GM18511 (cell line): Measurements from ENCODE around the gene CDH1.
A peak's percentile ranks its signal among the peaks of the same experiment; 100 is the strongest.

ENCODE experiments used
- ATAC-seq: cut with Tn5 transposase; IDR thresholded peaks from one replicate; pipeline ENCODE4 v1.9.1; 2021; ENCODE audit warnings: mild to moderate bottlenecking, moderate library complexity; ENCODE audit not compliant: unreplicated experiment

Gene CDH1

GRCh38 chr16:68731637-68732036 is 5.5 kb upstream of the CDH1 start:
- ATAC-seq, result no peak

DNA sequence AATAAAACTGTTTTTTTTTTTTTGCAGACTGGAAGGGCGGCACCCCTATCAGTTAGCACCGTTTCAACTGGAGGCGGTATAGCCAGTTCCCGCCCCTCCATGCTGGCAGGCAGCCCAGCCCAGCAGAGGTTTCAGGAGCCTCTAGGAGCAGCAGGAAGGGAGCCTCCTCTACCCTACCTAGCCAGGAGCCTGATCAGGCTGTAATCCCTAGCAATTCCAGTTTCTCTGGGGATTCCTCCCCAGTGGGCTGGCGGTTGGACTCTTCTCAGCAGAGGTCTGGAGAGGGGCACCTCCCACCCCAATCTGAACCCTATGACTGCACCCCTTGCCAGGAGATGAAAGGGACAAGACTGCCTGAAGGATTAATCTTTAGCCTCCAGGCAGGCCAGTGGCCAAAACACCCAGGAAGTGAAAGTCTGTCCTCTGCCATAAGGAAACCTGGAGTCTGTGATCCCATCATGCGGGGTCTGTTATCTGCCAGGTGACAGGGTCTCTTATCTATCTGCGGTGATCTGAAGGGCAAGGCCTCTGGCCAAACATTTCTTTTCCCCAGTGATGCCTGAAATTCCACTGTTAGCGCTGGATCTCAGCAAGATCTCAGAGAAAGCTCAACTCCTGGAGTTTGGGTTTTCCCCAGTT is 4.9 kb upstream of the CDH1 start:
- no peak for ATAC-seq

DNA sequence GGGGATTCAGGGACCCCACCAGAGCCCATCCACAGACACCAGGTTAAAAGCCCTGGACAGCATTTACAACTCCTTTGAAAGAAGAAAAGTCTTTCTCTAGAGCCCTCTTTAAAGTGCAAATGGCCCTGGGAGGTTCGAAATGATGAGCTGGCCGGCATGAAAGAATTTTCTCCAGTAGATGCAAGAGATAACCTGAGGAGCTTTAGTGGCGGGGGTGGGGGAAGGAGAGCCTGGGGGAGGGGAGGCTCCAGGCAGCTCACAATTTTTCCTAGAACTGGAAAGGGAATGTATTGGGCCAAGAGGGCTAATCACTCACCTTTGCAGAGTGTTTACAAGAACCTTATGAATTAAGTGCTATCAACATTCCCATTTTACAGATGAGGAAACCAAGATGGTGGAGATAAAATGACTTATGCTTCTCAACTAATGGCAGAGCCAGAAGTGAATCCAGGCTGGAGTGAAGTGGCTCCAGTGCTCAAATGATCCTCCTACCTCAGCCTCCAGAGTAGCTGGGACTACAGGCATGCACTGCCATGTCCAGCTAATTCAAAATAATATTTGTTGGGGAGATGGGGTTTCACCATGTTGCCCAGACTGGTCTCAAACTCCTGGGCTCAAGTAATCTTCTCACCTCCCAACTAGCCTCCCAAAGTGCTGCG is 4.2 kb upstream of the CDH1 start:
- no peak for ATAC-seq

DNA sequence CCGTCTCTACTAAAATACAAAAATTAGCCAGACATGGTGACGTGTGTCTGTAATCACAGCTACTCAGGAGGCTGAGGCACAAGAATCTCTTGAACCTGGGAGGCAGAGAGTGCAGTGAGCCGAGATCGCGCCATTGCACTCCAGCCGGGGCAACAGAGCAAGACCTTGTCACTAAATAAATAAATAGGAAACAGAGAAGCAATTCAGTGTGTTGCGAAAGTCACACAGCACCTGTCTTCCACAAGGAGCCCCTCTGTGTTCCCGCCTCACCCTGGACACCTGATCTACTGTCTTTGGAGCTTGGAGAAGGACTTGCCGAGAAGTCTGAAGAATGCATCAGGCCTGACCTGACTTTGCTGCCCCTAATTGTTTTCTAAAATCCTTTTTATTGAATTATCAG is 3.5 kb upstream of the CDH1 start:
- no peak for ATAC-seq

DNA sequence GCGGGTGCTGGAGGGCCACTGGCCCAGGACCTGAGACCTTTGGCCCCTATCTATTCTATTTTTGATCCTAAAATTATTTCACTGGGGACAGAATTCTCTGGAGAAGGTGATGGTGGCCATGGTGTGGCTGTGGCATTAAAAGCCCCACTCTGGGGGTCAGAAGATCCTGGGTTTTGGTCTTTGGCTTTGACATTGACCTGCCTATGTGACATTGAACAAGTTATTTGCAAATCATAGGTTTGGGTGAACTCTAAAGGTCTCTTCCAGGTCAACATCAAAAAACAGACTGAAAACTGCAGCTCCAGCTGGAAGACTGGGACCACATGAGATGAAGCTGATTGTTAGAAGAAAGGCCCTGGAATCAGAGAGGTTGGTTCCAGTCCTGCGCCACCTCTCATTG is 2.3 kb upstream of the CDH1 start:
- ATAC-seq, result no peak

DNA sequence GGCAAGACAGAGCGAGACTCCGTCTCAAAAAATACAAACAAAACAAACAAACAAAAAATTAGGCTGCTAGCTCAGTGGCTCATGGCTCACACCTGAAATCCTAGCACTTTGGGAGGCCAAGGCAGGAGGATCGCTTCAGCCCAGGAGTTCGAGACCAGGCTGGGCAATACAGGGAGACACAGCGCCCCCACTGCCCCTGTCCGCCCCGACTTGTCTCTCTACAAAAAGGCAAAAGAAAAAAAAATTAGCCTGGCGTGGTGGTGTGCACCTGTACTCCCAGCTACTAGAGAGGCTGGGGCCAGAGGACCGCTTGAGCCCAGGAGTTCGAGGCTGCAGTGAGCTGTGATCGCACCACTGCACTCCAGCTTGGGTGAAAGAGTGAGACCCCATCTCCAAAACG is 531 bp upstream of the CDH1 start:
- ATAC-seq, result no peak

- ATAC-seq, result no peak
Observed at GRCh38 chr16:68737730-68738629, 888 bp downstream of the CDH1 start.

DNA sequence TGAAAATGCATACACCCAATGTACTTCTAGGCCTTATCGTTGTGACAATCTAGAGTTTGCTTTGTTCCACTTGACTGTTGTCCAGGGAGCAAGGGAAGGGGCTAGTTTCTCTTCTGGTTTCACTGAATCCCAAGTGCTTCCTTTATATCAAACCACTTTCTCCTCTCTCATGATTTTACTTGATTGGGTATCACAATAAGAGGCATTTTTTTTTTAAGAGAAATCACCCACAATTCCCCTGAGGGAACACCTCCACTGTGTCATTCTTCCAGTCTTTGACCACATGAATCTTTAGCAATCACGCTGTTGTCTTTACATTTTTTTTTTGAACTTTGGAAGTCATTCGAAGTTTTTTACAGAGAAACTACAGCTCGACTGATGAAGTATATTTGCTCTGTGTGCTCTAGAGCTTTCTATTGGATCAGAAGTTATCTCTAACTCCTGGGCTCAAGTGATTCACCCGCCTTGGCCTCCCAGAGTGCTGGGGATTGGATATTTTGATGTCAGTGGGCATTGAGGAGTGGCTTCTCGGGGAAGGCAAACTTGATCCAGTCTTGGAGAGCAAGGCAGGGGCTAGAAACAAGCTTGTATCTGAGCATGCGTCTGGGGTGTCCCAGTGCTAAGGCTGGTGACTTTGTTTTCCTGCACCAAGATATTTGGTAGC is 3.0 kb downstream of the CDH1 start:
- no peak for ATAC-seq

DNA sequence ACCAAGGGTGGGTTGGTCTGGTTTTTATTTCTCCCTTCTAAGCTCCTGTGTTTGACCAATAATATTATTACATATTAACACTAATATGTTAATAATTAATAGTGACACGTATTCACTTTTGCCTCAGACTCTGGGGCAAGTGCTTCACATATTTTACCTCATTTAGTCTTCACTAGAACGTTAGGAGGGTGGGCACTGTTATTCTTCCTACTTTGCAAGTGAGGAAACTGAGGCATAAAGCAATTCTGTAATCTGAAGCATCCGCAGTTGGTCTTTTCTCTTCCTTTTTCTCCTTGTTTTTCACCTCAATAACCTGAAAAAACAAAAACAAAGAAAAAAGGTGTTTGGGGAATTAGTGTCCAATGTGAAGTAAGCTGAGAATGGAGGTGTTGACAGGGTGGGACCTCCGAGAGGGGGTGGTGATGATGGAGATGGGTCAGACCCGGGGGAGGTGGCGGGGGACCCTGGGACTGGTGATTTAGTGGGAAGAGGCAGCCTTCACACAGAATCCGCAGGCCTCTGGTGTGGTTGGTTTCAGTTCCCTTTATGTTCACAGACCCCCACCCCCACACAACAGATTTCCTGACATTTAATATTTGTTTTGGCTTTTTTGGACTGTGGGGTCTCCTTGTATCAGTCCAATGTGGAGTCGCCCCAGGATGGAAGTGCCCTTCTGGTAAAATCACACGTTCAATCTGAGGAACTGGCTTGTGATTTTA is 3.7 kb downstream of the CDH1 start:
- no peak for ATAC-seq

DNA sequence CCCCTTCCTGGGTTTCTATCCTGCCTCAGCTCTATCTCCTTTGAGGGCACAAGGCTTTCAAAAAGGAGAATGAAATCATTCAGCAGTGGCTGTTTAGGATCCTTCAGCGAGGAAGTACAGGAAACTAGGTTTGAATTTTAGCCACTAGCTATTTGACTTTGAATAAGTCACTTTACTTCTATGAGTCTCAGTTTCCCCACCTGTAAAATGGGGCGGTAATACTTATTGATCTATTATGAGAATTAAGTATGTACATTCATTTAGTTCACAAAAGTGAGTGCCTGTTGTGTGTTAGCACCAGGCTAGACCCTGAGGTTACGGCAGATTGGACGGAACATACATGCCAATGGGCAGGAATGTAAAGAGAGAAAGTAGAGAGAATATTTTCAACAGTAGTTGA is 6.6 kb downstream of the CDH1 start:
- ATAC-seq, result no peak

DNA sequence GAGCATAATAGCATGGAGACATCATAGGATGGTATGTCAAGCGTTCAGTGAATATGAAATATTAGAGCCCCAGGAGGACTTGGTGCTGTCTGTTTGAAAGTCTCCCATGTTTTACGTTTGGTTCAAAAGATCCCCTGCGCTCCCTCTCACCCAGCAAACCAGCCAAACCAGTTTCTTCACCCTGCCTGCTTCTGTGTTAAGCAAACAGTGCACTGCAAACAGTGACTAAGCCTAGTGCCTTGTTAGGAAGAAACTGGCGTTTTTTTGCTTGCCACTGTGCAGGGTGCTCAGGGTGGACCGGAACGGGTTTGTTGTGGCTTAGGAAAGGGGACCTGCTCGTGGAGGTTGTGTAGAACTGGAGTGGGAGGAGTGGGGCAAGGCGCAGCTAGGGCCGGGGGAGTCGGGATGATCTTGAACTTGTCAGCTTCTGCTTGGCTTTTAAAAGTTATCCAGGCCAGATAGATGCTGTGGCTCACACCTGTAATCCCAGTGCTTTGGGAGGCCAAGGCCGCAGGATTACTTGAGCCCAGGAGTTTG is 7.7 kb downstream of the CDH1 start:
- no peak for ATAC-seq

DNA sequence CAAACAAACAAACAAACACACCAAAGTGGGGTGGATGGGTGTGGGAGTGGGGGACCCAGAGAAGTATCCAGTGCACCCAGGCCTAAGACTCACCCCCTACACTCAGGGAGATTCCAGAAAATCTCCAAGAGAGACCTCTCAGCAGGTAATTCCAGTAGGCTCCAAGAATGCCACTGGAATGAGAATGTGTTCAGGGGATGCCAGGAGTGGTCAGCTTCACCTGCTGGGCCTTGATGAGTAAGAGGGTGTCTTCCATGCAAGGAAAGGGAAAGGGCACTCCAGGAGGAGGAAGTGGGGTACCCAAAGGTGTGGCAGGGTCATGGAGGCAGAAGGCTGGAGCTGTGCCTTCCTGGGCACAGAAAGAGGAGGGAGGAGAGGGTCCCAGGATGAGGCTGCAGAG is 9.9 kb downstream of the CDH1 start:
- ATAC-seq, result no peak

DNA sequence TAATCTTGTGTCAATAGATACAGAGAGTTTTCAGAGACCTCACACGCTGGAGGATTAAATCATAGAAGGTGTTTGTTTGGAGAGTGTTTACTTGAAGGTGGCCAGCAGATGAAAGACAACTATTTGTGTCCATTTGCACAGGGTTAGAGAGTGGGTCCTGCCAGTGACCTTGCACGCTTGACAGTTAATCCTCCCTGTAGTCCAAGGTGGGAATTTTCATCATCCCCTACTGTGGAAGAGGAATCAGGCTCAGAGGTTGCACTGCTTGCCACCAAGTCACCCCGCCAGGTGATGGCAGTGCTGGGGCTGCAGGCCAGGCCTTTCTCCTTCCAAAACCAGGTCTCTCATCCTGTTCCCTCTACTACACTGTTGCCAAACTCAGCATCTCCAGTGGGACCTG is 12.3 kb downstream of the CDH1 start:
- no peak for ATAC-seq

DNA sequence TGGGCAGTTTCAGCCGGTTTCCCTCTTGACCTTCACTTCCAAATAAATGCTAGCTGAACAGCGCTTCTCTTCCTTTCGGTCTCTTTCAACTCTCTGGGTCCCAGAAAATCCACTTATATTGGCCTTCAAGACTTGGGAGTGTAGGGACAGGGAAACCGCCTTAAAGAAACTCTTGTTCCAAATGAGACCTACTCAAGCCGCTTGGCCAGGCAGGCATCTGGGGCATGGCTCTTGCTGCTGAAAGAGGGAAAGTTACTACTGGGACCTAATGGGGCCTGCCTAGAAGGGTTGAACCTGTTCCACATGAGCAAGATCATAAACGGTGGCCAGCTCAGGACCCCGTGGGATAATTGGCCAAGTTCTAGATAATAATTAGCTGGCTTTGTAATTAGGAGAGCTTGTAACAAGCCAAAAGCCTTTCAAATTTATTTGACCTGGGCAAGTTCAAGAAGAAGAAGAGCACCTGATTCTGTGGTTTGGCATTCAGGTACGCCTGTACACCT is 13.2 kb downstream of the CDH1 start:
- ATAC-seq, result no peak

GRCh38 chr16:68751160-68751559 is 14.1 kb downstream of the CDH1 start:
- ATAC-seq, result no peak

- no peak for ATAC-seq
Observed at GRCh38 chr16:68752602-68753001, 15.5 kb downstream of the CDH1 start.

- ATAC-seq, result no peak
Observed at GRCh38 chr16:68754084-68754792, 17.1 kb downstream of the CDH1 start.

- peak; percentile 74 for ATAC-seq
Observed at GRCh38 chr16:68756239-68756915, 19.3 kb downstream of the CDH1 start.

GRCh38 chr16:68757625-68757935 is 20.5 kb downstream of the CDH1 start:
- no peak for ATAC-seq
